HepG2 (cell line): ENCODE data around the gene MRFAP1L1. TPM values are rescaled to one million over a fixed set of nuclear protein-coding genes. Genes with fewer than 3 reads are reported as not detected.

Source experiments
- ARID2 ChIP-seq: sonication (generic); formaldehyde crosslinking; IDR thresholded peaks from 2 replicates; pipeline ENCODE4 v1.8.1; 2022; ENCODE audit warnings: mild to moderate bottlenecking, missing genetic modification reagents, borderline replicate concordance
- BRD4 ChIP-seq: sonication (generic); formaldehyde crosslinking; IDR thresholded peaks from 2 replicates; pipeline ENCODE4 v1.4.0; 2020; ENCODE audit warnings: missing genetic modification reagents
- CBX5 ChIP-seq: sonication (generic); formaldehyde crosslinking; IDR thresholded peaks from 2 replicates; pipeline ENCODE4 v1.4.0; 2020; ENCODE audit warnings: missing genetic modification reagents, borderline replicate concordance
- HNRNPUL1 ChIP-seq: fragments of 200-400 bp; formaldehyde crosslinking; IDR thresholded peaks from 2 replicates; pipeline ENCODE4 v1.6.1; 2017; ENCODE audit warnings: low read depth, mild to moderate bottlenecking, low read length, moderate library complexity
- JUN ChIP-seq: sonication (generic); formaldehyde crosslinking; IDR thresholded peaks from 2 replicates; pipeline ENCODE4 v1.4.0; 2020; ENCODE audit warnings: mild to moderate bottlenecking, missing genetic modification reagents
- MIXL1 ChIP-seq: IDR thresholded peaks from 2 replicates; pipeline ENCODE4 v1.6.1; 2016
- PAWR ChIP-seq: sonication (generic); formaldehyde crosslinking; IDR thresholded peaks from 2 replicates; pipeline ENCODE4 v1.4.0; 2020; ENCODE audit warnings: missing genetic modification reagents, mild to moderate bottlenecking, borderline replicate concordance
- SKI ChIP-seq: fragments of 450-650 bp; IDR thresholded peaks from one replicate; pipeline ENCODE4 v1.6.1; 2018; ENCODE audit warnings: mild to moderate bottlenecking; ENCODE audit not compliant: partially characterized antibody
- YEATS4 ChIP-seq: sonication (generic); formaldehyde crosslinking; IDR thresholded peaks from 2 replicates; pipeline ENCODE4 v1.4.0; 2020; ENCODE audit warnings: missing genetic modification reagents, borderline replicate concordance
- ZFP41 ChIP-seq: sonication (generic); formaldehyde crosslinking; IDR thresholded peaks from 2 replicates; pipeline ENCODE4 v1.4.0; 2020; ENCODE audit warnings: mild to moderate bottlenecking, missing genetic modification reagents, borderline replicate concordance
- ZNF367 ChIP-seq: sonication (generic); formaldehyde crosslinking; IDR thresholded peaks from 2 replicates; pipeline ENCODE4 v1.4.0; 2020; ENCODE audit warnings: missing genetic modification reagents, borderline replicate concordance
- ZNF879 ChIP-seq: sonication (generic); formaldehyde crosslinking; IDR thresholded peaks from 2 replicates; pipeline ENCODE4 v1.8.1; 2023; ENCODE audit warnings: missing genetic modification reagents
- polyA plus RNA-seq, 8 experiments: library from polyadenylated mRNA; depleted of rRNA in 3 of 8; stranded (reverse) in 7 of 8; unstranded in 1 of 8; fragments of >200 nt; fragmentation: Illumina TruSeq in 4 of 8; extraction: Trizol in 4 of 8; gene quantifications; 2 replicates each; pipeline versions ENCODE4 v1.2.1 to v1.2.3, GENCODE V29; 2011 to 2016; ENCODE audit warnings: low read depth in 4 of 8, missing spikeins in 1 of 8, mixed read lengths in 1 of 8; ENCODE audit not compliant: insufficient read depth in 1 of 8
- total RNA-seq, 5 experiments: library from RNA; depleted of rRNA; stranded (reverse); fragments of >200 nt; fragmentation: Illumina TruSeq; extraction: Trizol; gene quantifications; 2 replicates each; pipeline ENCODE4 v1.2.3, GENCODE V29; 2016; ENCODE audit warnings: low read depth in 1 of 5
- TF ChIP-seq, protein P1 (sequence below): IDR thresholded peaks from 2 replicates; pipeline ENCODE4 v1.6.1; 2016; ENCODE audit warnings: mild to moderate bottlenecking, missing biosample characterization, missing genetic modification reagents
- TF ChIP-seq, protein P2 (sequence below), 2 experiments: sonication (generic) in 1 of 2; formaldehyde crosslinking in 1 of 2; IDR thresholded peaks; 2 replicates each; pipeline versions ENCODE4 v1.4.0 to v1.6.1; 2018 to 2020; ENCODE audit warnings: missing genetic modification reagents in 2 of 2, borderline replicate concordance in 1 of 2, low read depth in 1 of 2, mild to moderate bottlenecking in 1 of 2, missing biosample characterization in 1 of 2
- TF ChIP-seq, protein P3 (sequence below): sonication (generic); formaldehyde crosslinking; IDR thresholded peaks from 2 replicates; pipeline ENCODE4 v1.5.1; 2020; ENCODE audit warnings: mild to moderate bottlenecking, missing genetic modification reagents, borderline replicate concordance
- TF ChIP-seq, protein P4 (sequence below): sonication (generic); formaldehyde crosslinking; IDR thresholded peaks from 2 replicates; pipeline ENCODE4 v1.9.0; 2021; ENCODE audit warnings: missing genetic modification reagents, borderline replicate concordance

Gene MRFAP1L1
- total and polyA plus RNA-seq, 2 of the 13 experiments (the other 11 are each of a cell fraction or from before 2014, with no cell fraction given) = 44.8 to 76.6 TPM

DNA sequence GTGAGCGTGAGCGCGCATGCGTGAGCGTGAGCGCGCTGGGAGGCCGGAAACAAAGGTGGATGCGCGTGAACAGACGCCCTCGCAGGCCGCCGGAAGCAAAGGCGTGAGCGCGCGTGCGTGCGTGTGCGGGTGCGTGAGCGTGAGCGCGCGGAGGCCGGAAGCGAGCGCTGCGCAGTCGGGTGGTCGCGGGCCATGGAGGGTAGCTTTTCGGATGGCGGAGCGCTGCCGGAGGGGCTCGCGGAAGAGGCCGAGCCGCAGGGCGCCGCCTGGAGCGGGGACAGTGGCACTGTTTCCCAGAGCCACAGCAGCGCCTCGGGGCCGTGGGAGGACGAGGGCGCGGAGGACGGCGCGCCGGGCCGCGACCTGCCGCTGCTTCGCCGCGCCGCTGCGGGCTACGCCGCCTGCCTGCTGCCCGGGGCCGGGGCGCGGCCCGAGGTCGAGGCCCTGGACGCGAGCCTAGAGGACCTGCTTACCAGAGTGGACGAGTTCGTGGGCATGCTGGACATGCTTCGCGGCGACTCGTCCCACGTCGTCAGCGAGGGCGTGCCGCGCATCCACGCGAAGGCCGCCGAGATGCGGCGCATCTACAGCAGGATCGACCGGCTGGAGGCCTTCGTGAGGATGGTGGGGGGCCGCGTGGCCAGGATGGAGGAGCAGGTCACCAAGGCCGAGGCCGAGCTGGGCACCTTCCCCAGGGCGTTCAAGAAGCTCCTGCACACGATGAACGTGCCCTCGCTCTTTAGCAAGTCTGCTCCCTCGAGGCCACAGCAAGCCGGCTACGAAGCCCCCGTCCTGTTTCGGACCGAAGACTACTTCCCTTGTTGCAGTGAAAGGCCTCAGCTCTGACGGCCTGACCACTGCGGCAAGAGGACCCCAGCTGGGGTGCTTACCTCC is 6.6 kb upstream of the MRFAP1L1 start, which contains the start of gene BLOC1S4 (continued):
- TF ChIP-seq MIXL1 (CRISPR knock-in tag) (0 out of 2 replicates have a peak, but pooled peaks have one; percentile 2), BRD4 (CRISPR knock-in tag) (peak; percentile 48; the same call in 1 of the 2 replicates), YEATS4 (CRISPR knock-in tag) (peak; percentile 75), ZNF879 (CRISPR knock-in tag) (0 out of 2 replicates have a peak, but pooled peaks have one; percentile 64), HNRNPUL1 (peak; percentile 45; the same call in 1 of the 2 replicates), CBX5 (CRISPR knock-in tag) (peak; percentile 41; the same call in 1 of the 2 replicates), JUN (CRISPR knock-in tag) (peak; percentile 46; the same call in 1 of the 2 replicates), SKI (peak; percentile 56), ZNF367 (CRISPR knock-in tag) (peak; percentile 35; the same call in 1 of the 2 replicates), ARID2 (CRISPR knock-in tag) (peak; percentile 72; the same call in 1 of the 2 replicates), PAWR (0 out of 2 replicates have a peak, but pooled peaks have one; percentile 11), ZFP41 (CRISPR knock-in tag) (0 out of 2 replicates have a peak, but pooled peaks have one; percentile 62)
- TF ChIP-seq, protein P1, sequence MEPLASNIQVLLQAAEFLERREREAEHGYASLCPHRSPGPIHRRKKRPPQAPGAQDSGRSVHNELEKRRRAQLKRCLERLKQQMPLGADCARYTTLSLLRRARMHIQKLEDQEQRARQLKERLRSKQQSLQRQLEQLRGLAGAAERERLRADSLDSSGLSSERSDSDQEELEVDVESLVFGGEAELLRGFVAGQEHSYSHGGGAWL (CRISPR knock-in tag) = peak; percentile 62
- TF ChIP-seq, protein P2, sequence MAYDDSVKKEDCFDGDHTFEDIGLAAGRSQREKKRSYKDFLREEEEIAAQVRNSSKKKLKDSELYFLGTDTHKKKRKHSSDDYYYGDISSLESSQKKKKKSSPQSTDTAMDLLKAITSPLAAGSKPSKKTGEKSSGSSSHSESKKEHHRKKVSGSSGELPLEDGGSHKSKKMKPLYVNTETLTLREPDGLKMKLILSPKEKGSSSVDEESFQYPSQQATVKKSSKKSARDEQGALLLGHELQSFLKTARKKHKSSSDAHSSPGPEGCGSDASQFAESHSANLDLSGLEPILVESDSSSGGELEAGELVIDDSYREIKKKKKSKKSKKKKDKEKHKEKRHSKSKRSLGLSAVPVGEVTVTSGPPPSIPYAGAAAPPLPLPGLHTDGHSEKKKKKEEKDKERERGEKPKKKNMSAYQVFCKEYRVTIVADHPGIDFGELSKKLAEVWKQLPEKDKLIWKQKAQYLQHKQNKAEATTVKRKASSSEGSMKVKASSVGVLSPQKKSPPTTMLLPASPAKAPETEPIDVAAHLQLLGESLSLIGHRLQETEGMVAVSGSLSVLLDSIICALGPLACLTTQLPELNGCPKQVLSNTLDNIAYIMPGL (CRISPR knock-in tag; IDR thresholded peaks at IDR 0.05; ENCODE audit: borderline replicate concordance in 1 of 2, low read depth in 1 of 2) = peak; percentile 76 to 80; a peak in 3 of 4 replicates
- TF ChIP-seq, protein P3, sequence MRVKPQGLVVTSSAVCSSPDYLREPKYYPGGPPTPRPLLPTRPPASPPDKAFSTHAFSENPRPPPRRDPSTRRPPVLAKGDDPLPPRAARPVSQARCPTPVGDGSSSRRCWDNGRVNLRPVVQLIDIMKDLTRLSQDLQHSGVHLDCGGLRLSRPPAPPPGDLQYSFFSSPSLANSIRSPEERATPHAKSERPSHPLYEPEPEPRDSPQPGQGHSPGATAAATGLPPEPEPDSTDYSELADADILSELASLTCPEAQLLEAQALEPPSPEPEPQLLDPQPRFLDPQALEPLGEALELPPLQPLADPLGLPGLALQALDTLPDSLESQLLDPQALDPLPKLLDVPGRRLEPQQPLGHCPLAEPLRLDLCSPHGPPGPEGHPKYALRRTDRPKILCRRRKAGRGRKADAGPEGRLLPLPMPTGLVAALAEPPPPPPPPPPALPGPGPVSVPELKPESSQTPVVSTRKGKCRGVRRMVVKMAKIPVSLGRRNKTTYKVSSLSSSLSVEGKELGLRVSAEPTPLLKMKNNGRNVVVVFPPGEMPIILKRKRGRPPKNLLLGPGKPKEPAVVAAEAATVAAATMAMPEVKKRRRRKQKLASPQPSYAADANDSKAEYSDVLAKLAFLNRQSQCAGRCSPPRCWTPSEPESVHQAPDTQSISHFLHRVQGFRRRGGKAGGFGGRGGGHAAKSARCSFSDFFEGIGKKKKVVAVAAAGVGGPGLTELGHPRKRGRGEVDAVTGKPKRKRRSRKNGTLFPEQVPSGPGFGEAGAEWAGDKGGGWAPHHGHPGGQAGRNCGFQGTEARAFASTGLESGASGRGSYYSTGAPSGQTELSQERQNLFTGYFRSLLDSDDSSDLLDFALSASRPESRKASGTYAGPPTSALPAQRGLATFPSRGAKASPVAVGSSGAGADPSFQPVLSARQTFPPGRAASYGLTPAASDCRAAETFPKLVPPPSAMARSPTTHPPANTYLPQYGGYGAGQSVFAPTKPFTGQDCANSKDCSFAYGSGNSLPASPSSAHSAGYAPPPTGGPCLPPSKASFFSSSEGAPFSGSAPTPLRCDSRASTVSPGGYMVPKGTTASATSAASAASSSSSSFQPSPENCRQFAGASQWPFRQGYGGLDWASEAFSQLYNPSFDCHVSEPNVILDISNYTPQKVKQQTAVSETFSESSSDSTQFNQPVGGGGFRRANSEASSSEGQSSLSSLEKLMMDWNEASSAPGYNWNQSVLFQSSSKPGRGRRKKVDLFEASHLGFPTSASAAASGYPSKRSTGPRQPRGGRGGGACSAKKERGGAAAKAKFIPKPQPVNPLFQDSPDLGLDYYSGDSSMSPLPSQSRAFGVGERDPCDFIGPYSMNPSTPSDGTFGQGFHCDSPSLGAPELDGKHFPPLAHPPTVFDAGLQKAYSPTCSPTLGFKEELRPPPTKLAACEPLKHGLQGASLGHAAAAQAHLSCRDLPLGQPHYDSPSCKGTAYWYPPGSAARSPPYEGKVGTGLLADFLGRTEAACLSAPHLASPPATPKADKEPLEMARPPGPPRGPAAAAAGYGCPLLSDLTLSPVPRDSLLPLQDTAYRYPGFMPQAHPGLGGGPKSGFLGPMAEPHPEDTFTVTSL = 0 out of 2 replicates have a peak, but pooled peaks have one; percentile 14
- TF ChIP-seq, protein P4, sequence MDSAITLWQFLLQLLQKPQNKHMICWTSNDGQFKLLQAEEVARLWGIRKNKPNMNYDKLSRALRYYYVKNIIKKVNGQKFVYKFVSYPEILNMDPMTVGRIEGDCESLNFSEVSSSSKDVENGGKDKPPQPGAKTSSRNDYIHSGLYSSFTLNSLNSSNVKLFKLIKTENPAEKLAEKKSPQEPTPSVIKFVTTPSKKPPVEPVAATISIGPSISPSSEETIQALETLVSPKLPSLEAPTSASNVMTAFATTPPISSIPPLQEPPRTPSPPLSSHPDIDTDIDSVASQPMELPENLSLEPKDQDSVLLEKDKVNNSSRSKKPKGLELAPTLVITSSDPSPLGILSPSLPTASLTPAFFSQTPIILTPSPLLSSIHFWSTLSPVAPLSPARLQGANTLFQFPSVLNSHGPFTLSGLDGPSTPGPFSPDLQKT = peak; percentile 75; the same call in 1 of the 2 replicates
